GM20000 (cell line): Measurements from ENCODE around the gene TMX4.
A peak's percentile ranks its signal among the peaks of the same experiment; 100 is the strongest.
"Not testable (repeated sequence)": the region's sequence is repeated elsewhere in the genome, so short reads cannot be mapped to it uniquely, and the experiment has no call there.

Source experiments
- DNase-seq: peaks from one replicate; pipeline ENCODE4 v3.0.0; 2012; ENCODE audit warnings: low spot score
- CTCF ChIP-seq: IDR thresholded peaks from 2 replicates; pipeline ENCODE4 v1.5.1; 2012; ENCODE audit warnings: mild to moderate bottlenecking, control low read depth; ENCODE audit errors: extremely low read depth, missing control alignments

The TMX4 gene

GRCh38 chr20:8036771-8037170 is 17.2 kb upstream of the TMX4 start:
- no peak for DNase-seq
- no peak for TF ChIP-seq CTCF

GRCh38 chr20:8033151-8033841 is 13.7 kb upstream of the TMX4 start:
- no peak for TF ChIP-seq CTCF
- DNase-seq, result no peak

GRCh38 chr20:8032499-8032898 is 12.9 kb upstream of the TMX4 start:
- no peak for TF ChIP-seq CTCF
- DNase-seq, result no peak

- DNase-seq, result not testable (repeated sequence)
Measured at GRCh38 chr20:8031539-8031938, 12.0 kb upstream of the TMX4 start.

GRCh38 chr20:8021541-8022269 is 2.1 kb upstream of the TMX4 start:
- no peak for DNase-seq
- TF ChIP-seq CTCF, result no peak

- no peak for TF ChIP-seq CTCF
- peak; percentile 49 for DNase-seq
Measured at GRCh38 chr20:8020314-8021079, 936 bp upstream of the TMX4 start.

- no peak for TF ChIP-seq CTCF
- no peak for DNase-seq
Measured at GRCh38 chr20:8019998-8020247, 362 bp upstream of the TMX4 start.
